HG02759 (cell line): ENCODE data around the gene TNFRSF6B.

Experiments used
- ATAC-seq: cut with Tn5 transposase; IDR thresholded peaks from one replicate; pipeline ENCODE4 v1.9.1; 2021; ENCODE audit warnings: mild to moderate bottlenecking, moderate library complexity; ENCODE audit not compliant: unreplicated experiment

TNFRSF6B gene

DNA sequence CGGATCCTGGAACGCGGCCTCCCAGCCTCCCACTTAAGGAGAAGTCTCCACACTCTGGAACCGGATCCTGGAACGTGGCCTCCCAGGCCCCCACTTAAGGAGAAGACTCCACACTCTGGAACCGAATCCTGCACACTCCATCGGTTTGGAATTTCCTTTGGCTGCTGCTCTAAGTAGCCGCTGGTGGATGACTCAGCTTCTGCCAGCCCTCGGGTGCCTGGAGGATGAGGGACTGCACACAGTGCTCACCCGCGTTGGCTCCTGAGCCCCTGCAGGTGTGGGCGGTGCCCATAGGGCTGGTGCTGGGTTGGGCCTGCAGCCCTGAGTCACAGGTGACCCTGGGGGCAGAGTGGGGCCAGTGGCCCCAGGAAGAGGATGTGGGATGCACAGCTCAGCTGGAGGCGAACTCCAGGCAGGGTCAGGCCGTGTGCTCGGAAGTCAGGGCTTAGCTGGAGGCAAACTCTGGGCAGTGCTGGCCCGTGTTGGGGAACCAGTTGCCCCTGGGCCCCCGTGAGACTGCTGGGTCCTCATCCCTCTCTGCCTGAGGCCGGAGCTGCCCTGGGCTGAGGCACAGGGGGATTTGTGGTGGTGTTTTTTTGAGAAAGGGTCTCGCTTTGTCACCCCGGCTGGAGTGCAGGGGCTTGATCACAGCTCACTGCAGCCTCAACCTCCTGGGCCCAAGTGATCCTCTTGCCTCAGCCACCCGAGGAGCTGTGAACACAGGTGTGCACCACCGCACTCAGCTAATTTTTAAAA, 13.9 kb upstream of the TNFRSF6B start:
- ATAC-seq = no peak

DNA sequence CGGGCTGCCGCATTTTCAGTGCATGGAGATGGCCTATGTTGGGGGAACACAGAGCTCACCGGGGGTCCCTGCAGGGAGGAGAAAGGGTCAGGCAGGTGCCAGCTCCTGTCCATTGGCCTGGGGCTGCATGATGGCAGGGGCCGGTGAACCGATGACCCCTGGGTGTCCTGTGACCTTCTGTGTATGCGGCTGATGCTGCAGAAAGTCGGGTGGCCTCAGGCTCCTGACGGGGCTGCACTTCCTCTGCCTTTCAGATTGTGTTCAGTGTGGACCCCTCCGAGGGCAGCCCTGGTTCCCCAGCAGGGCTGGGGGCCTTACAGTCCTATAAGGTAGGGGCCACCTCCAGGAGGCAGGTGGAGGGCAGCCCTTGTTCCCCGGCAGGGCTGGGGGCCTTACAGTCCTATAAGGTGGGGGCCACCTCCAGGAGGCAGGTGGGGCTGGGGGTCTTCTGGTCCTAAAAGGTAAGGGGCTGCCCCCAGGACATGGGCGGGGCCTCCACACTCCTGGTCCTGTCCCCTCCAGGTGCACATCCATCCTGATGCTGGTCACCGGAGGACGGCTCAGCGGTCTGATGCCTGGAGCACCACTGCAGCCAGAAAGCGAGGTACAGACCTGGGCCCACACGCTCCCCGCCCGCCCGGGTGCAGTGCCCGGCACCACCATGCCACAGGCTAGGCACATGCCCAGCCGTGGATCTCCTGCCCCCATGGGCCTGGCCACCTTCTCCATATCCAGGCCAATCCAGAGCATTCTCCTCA, 11.0 kb upstream of the TNFRSF6B start:
- ATAC-seq = no peak

DNA sequence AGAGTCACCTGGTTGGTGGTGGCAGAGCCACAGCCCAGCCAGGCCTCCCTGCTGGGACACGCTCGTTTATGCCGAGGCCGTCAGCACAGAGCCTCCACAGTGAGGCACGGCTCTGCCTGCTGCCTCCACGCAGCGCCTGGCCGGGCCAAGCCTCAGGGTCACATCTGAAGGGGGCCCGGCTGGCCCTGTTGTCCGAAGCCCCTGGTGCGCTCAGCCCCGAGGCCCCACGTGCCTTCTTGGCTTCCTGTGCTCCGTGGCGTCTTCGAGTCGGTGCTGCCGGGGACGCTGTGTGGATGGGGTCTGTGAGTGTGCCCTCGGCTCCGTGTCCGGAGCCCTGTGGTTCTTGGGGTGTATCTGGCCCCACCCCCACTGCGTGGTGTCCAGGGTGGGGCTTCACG, 10.4 kb upstream of the TNFRSF6B start:
- no peak for ATAC-seq

DNA sequence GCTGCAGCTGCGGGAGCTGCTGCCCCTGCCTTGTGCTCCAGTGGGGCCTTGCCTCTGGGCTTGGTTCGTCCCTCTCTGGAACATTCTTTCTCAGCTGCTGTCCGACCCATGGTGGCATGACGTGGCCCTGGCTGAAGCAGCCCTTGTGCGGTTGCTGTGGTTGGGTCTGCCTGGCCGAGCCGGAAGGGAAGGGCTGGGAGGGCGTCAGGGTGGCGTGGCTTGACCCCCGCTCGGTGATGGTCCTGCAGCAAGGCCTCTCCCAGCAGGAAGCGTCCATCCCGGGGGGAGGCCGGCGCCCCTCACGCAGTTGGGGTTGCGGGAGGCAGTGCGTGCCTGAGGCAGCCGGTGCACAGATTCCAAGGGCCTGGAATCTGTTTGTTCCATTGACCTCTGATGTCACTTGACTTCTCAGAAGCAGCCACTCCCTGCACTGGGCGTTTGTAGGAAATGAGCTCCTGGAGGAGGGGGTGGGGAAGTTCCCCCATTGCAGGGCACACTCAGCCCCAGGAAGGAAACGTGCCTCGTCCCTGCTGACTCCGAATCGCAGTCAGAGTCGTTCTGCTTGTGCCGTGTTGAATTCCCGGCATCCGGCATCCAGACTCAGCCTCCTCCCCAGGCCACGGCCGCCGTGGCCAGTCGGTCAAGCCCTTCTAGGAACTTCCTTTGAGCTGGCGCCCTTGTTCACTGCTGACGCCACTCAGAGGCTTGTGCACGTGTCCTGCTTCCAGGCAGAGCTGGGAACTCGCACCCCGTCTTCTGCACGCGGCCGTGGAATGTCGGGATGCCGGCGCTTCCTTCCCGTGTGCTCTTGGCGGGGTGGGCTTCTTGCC, 9.7 kb upstream of the TNFRSF6B start:
- ATAC-seq = no peak

DNA sequence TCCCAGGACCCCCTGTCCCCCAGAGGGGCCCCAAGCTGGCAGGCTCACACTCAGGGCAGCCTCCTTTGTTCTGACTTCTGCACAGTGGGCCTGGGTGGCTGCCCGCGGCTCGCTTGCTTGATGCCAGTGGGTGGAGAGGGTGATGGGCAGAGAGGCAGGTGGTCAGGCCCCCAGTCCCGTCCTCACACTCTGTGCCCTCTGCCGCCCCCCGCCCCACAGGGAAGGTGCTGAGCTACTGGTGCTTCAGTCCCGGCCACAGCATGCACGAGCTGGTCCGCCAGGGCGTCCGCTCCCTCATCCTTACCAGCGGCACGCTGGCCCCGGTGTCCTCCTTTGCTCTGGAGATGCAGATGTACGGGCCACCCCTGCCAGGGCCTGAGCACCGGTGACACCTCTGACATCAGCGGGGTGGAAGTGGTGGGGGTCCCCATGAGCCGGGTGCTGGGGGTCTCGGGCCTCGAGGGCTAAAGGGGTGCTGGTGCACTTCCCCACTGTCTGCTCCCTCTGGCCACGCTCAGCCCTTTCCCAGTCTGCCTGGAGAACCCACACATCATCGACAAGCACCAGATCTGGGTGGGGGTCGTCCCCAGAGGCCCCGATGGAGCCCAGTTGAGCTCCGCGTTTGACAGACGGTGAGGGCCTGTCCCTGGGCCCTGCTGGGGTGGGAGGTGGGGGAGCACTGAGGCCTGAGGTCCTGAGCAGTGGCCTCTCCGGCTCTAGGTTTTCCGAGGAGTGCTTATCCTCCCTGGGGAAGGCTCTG, 8.9 kb upstream of the TNFRSF6B start:
- no peak for ATAC-seq

DNA sequence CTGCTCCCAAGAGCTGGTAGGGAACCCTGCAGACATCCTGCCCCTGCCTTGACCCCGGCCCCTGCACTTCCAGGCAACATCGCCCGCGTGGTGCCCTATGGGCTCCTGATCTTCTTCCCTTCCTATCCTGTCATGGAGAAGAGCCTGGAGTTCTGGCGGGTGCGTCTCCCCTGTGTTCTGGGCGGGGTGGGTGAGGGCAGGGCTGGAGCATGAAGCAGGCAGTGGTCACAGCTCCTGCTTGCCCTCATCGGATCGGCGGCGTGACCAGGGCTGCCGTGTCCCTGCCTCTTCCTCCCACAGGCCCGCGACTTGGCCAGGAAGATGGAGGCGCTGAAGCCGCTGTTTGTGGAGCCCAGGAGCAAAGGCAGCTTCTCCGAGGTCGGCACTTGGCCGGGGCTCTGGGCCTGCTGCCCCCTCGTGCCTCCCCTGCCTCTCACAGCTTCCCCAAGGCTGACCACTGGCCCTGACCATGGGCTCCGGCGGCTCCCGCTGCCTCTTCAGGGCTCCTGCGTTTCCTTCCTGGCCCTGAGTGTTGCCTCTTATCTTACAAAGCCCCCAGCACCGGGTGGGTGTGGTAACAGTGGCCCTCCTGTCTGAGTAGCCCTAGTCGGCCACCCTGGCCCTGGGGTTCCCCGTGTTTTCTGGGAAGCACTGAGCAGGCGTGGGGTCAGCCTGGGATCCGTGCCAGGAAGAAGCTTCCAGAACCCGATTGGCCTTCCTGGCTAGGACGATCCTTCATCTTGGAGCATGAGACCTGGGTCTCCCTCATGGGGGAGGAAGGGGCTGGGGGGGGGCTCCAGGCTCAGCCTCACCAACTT, 8.0 kb upstream of the TNFRSF6B start:
- no peak for ATAC-seq

DNA sequence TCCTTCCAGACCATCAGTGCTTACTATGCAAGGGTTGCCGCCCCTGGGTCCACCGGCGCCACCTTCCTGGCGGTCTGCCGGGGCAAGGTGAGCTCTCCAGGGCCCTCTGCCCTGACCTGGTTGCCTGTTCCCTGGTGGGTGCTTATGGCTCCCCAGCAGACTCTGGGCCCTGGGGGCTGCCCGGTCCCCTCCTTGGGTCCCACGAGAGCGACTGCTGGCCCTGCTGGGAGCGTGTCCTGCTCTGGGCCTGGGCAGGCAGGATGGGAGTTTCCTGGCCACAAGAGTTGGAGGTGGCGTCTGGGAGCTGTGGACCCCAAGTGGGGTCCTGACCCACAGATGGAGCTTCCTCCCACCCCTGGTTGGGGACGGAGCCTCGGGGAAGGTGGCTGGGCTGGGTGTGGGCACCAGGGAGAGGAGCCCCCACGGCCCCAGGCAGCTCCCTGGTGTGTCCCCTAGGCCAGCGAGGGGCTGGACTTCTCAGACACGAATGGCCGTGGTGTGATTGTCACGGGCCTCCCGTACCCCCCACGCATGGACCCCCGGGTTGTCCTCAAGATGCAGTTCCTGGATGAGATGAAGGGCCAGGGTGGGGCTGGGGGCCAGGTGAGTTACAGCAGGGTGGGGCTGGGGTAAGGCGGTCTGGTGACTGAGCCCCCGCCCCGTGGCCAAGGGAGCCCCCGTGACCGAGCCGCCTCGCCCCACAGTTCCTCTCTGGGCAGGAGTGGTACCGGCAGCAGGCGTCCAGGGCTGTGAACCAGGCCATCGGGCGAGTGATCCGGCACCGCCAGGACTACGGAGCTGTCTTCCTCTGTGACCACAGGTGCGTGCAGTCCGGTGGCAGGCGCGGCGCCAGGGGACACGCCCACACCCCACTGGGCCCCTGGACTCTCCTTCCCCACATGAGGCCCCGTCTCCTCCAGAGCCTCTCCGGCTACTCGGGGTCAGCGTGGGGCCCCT, 7.1 kb upstream of the TNFRSF6B start:
- ATAC-seq = no peak

DNA sequence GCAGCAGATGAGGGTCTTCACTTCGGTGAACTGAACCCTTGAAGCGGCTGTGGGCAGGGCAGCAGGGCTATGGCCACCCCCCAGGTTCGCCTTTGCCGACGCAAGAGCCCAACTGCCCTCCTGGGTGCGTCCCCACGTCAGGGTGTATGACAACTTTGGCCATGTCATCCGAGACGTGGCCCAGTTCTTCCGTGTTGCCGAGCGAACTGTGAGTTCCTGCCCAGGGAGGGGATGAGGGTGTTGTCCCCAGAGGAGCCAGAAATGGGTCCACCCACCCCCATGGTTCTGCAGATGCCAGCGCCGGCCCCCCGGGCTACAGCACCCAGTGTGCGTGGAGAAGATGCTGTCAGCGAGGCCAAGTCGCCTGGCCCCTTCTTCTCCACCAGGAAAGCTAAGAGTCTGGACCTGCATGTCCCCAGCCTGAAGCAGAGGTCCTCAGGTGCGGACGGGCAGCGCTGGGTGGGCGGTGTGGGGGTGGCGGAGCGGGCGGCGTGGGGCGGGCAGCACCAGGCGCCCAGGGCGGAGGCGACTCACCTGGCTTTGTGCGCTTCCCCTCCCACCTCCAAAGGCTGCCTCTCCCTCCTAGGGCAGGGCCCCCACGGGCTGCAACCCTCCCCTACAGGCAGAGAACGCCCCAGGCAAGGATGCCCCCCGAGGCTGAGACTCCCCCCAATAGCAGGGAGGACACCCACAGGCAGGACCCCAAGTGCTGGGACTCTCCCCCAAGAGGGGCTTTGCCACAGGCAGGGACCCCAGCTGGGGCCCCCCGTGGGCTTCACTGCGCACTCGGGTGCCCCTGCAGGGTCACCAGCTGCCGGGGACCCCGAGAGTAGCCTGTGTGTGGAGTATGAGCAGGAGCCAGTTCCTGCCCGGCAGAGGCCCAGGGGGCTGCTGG, 6.2 kb upstream of the TNFRSF6B start:
- no peak for ATAC-seq

DNA sequence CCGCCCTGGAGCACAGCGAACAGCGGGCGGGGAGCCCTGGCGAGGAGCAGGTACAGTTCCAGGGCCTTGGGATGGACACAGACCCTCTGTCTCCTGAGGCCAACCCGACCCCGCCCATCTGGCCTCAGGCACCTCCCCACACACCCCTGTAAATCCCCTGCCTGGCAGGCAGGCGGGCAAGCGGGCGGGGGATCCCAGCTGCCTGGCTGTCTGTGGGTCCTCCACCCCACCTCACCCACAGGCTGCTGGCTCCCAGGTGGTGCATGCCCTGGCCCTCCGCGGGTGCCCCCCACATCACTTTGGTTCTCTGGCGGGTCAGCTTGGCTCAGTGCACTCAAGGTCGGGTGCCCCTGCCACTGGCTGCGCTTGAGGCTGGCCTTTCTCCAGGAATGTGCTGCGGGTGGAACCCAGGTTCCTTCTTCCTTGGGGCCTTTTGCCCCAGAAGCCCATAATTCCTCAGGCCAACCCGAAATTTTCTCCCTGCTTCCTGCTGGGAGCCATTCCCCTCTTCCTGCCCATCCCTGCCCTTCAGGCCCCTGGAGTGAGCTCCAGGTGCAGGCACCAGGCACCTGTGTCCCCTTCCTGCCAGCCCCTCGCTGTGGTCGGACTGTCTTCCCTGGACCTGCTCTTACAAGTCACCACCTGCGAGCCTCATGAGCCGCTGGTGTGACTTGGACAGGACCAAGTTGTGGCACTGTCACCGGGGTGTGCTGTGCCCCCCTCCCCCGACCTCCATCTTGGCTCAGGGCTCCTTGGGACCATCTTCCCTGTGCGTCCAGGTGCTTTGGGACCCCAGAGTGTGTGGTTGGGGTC, 5.3 kb upstream of the TNFRSF6B start:
- ATAC-seq = no peak

DNA sequence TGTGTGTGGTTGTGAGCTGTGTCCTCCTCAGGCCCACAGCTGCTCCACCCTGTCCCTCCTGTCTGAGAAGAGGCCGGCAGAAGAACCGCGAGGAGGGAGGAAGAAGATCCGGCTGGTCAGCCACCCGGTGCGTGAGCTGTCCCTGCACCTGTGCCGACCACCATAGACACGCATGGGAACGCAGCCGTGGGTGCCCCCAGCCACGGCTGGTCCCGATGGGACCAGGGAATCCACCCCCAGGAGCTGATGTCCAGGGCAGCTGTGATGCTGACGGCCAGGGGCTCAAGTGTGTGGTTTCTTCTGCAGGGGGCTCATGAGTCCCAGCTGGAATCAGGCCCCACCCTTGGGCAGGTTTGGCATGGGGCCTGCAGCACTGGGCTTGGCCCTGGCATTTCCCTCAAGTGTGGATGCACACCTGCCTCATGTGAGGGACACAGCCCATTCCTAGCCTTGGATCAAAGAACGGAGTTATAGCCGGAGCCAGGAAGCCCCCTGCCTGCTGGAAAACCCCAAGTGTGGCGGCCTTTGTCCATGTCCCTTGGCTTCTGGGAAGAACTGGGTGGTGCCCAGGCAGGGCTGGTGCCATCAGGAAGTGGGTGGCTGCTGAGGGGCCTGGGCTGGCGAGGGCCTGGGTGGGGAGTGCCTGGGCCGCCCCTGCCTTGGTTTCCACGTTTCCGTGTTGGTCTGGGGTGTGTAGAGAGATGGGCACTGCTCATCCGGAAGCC, 4.6 kb upstream of the TNFRSF6B start:
- ATAC-seq = no peak

DNA sequence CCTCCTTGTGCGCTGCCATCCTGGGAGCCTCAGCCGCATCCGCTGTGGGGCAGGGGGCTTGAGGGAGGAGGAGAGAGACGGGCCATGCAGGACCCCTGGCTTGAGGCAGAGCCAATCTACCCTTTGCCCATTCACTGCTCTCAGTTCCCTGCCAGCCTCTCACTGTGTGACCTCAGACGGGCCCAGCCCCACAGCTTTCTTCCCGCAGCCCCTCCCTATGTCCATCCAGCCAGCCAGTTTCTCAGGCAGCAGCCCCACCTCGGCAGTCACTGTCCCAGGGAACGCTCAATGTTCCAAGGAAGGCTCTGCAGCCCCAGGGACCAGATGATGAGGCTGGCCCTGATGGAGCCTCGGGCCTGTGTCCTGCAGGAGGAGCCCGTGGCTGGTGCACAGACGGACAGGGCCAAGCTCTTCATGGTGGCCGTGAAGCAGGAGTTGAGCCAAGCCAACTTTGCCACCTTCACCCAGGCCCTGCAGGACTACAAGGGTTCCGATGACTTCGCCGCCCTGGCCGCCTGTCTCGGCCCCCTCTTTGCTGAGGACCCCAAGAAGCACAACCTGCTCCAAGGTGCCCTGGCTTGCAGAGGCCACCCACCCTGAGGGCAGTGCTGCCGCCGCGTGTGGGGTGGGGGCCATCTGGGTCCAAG, 3.9 kb upstream of the TNFRSF6B start:
- no peak for ATAC-seq

DNA sequence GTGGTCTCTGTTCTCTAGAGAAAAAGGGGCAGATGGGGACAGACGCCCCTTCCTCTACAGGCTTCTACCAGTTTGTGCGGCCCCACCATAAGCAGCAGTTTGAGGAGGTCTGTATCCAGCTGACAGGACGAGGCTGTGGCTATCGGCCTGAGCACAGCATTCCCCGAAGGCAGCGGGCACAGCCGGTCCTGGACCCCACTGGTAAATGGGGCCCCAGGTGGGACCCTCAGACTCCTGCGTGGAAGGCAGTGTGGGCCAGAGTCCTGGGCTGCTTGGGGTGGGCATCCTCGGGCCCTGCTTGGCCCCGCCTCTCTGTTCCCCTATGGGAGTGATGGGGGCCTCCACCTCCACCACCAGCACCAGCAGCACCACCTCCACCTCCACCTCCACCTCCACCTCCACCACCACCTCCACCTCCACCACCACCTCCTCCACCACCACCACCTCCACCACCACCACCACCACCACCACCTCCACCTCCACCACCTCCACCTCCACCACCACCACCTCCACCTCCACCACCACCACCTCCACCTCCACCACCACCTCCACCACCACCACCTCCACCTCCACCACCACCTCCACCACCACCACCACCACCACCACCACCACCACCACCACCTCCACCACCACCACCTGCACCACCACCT, 3.2 kb upstream of the TNFRSF6B start:
- ATAC-seq = no peak

DNA sequence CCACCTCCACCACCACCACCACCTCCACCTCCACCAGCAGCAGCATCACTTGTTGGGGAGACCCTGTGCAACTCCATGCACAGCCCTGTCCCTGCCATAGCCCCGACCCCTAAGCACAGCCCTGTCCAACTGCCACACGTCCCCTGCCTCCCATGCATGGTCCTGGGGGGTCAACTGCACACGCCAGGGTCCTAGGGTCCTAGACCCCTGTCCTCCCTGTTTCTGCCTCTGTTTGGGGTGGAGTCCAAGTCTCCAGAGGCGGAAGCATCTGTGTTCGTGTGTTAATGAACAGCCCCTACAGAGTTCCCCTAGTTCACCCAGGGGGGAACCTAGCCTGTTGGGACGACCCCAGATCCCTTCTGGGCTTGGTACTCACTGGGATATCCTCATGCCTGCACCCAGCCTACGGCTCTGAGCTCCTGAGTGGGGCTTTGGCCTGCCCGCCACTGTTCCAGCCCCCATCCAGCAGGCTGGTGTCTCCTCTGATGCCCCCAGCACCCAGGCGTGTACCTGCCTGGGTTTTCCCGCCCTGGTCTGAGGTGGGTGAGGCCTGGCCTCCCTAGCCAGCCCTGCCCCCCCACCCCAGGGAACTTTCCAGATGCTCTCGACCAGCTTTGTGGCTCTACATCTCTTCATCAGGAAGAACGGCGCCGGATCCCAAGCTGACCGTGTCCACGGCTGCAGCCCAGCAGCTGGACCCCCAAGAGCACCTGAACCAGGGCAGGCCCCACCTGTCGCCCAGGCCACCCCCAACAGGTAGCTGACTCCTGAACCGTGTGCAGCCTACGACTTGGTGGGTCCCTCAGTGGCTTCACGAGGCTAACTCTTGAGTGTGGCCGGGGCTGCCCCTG, 2.5 kb upstream of the TNFRSF6B start:
- no peak for ATAC-seq

DNA sequence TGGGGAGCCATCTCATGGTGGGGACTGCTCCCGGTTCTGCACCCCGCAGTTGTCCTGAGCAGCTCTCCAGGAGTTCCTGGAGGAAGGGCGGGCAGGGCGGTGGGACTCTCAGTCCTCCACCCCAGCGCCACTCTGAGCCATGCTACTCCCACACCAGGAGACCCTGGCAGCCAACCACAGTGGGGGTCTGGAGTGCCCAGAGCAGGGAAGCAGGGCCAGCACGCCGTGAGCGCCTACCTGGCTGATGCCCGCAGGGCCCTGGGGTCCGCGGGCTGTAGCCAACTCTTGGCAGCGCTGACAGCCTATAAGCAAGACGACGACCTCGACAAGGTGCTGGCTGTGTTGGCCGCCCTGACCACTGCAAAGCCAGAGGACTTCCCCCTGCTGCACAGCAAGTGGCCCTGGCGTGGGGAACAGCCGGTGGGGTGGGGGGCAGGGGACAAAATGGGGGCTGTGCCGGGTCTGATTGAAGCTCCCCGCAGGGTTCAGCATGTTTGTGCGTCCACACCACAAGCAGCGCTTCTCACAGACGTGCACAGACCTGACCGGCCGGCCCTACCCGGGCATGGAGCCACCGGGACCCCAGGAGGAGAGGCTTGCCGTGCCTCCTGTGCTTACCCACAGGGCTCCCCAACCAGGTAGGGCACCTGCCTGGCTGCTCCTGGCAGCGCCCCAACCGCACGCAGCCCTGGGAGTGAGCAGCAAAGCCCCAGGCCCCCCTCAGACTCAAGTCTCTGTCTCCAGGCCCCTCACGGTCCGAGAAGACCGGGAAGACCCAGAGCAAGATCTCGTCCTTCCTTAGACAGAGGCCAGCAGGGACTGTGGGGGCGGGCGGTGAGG, 1.6 kb upstream of the TNFRSF6B start:
- ATAC-seq = no peak
